IPS-20b (cell line): Measurements from ENCODE around the gene MRPL20.
A peak's percentile ranks its signal among the peaks of the same experiment; 100 is the strongest.

ENCODE experiments used
- H3K27ac ChIP-seq: one replicate; pipeline ENCODE4 v1.5.1; 2013; ENCODE audit warnings: low read length
- H3K27me3 ChIP-seq: 2 replicates; pipeline ENCODE4 v1.6.1; 2013; ENCODE audit warnings: mild to moderate bottlenecking, low read length, inconsistent platforms; ENCODE audit not compliant: insufficient read depth
- H3K36me3 ChIP-seq: 2 replicates; pipeline ENCODE4 v1.6.1; 2013; ENCODE audit warnings: low read depth, mild to moderate bottlenecking, inconsistent platforms, low read length, moderate library complexity; ENCODE audit not compliant: insufficient read depth
- H3K4me1 ChIP-seq: 2 replicates; pipeline ENCODE4 v1.6.1; 2013; ENCODE audit warnings: mild to moderate bottlenecking, control low read depth, inconsistent platforms, low read length, moderate library complexity; ENCODE audit not compliant: insufficient read depth
- H3K4me3 ChIP-seq: 2 replicates; pipeline ENCODE4 v1.5.1; 2013; ENCODE audit warnings: mild to moderate bottlenecking, low read length, inconsistent platforms
- H3K9ac ChIP-seq: 2 replicates; pipeline ENCODE4 v1.6.1; 2013; ENCODE audit warnings: low read depth, mild to moderate bottlenecking, inconsistent platforms, low read length, moderate library complexity
- H3K9me3 ChIP-seq: 2 replicates; pipeline ENCODE4 v1.6.1; 2013; ENCODE audit warnings: mild to moderate bottlenecking, low read depth, low read length, inconsistent platforms; ENCODE audit not compliant: insufficient read depth

MRPL20 gene

GRCh38 chr1:1435106-1435903 is 28.2 kb upstream of the MRPL20 start, which contains the start of gene VWA1:
Gene VWA1 (plus strand): TSS chr1:1435690. CDS start chr1:1435749, 59 bp downstream.
- H3K36me3 ChIP-seq, result no peaks in the 10 kb centered on the region
- H3K9ac ChIP-seq, result peak within 1 kb of the TSS; percentile 85
- peaks cover 18% of the 10 kb centered on the region for H3K27me3 ChIP-seq
- H3K9me3 ChIP-seq, result no peaks in the 10 kb centered on the region
- H3K4me1 ChIP-seq, result peaks cover 23% of the 10 kb centered on the region
- H3K27ac ChIP-seq, result peak within 1 kb of the TSS; percentile 61
- peak within 1 kb of the TSS; percentile 71 for H3K4me3 ChIP-seq

GRCh38 chr1:1434824-1435105 is 27.7 kb upstream of the MRPL20 start:
- H3K4me3 ChIP-seq, result peak overlapping the region; percentile 71
- peak overlapping the region; percentile 61 for H3K27ac ChIP-seq
- H3K9ac ChIP-seq, result peak overlapping the region; percentile 85
- no peaks in the 10 kb centered on the region for H3K36me3 ChIP-seq
- H3K4me1 ChIP-seq, result peaks cover 25% of the 10 kb centered on the region
- H3K9me3 ChIP-seq, result no peaks in the 10 kb centered on the region
- peaks cover 18% of the 10 kb centered on the region for H3K27me3 ChIP-seq

GRCh38 chr1:1434131-1434823 is 27.2 kb upstream of the MRPL20 start:
- Histone ChIP-seq H3K36me3 (no peaks in the 10 kb centered on the region), H3K4me3 (peak overlapping the region; percentile 71; the same call in 1 of the 2 replicates), H3K27ac (peak overlapping the region; percentile 61), H3K4me1 (peaks cover 25% of the 10 kb centered on the region), H3K27me3 (peaks cover 18% of the 10 kb centered on the region), H3K9me3 (no peaks in the 10 kb centered on the region), H3K9ac (peak overlapping the region; percentile 85; the same call in 1 of the 2 replicates)

GRCh38 chr1:1433804-1434130 is 26.7 kb upstream of the MRPL20 start:
- H3K36me3 ChIP-seq, result no peaks in the 10 kb centered on the region
- peak overlapping the region; percentile 61 for H3K27ac ChIP-seq
- H3K4me3 ChIP-seq, result peak overlapping the region; percentile 51; the same call in 1 of the 2 replicates
- peaks cover 25% of the 10 kb centered on the region for H3K4me1 ChIP-seq
- H3K9ac ChIP-seq, result peak overlapping the region; percentile 79; the same call in 1 of the 2 replicates
- H3K9me3 ChIP-seq, result no peaks in the 10 kb centered on the region
- peaks cover 18% of the 10 kb centered on the region for H3K27me3 ChIP-seq

- H3K9me3 ChIP-seq, result no peaks in the 10 kb centered on the region
- H3K27ac ChIP-seq, result peak overlapping the region; percentile 61
- H3K4me1 ChIP-seq, result peaks cover 25% of the 10 kb centered on the region
- peak overlapping the region; percentile 51; the same call in 1 of the 2 replicates for H3K4me3 ChIP-seq
- peaks cover 18% of the 10 kb centered on the region for H3K27me3 ChIP-seq
- no peaks in the 10 kb centered on the region for H3K36me3 ChIP-seq
- H3K9ac ChIP-seq, result peak overlapping the region; percentile 79; the same call in 1 of the 2 replicates
Observed at GRCh38 chr1:1432951-1433803, 26.1 kb upstream of the MRPL20 start.

- Histone ChIP-seq H3K27ac (no peak overlapping the region), H3K4me3 (no peak overlapping the region), H3K36me3 (no peaks in the 10 kb centered on the region), H3K27me3 (peaks cover 18% of the 10 kb centered on the region), H3K4me1 (peaks cover 25% of the 10 kb centered on the region), H3K9me3 (no peaks in the 10 kb centered on the region), H3K9ac (peak overlapping the region; percentile 48; the same call in 1 of the 2 replicates)
Observed at GRCh38 chr1:1432274-1432950, 25.3 kb upstream of the MRPL20 start.

GRCh38 chr1:1431845-1432273 is 24.8 kb upstream of the MRPL20 start:
- Histone ChIP-seq H3K27ac (no peak overlapping the region), H3K27me3 (peaks cover 17% of the 10 kb centered on the region), H3K9ac (peak overlapping the region; percentile 48; the same call in 1 of the 2 replicates), H3K36me3 (no peaks in the 10 kb centered on the region), H3K9me3 (no peaks in the 10 kb centered on the region), H3K4me1 (peaks cover 25% of the 10 kb centered on the region), H3K4me3 (no peak overlapping the region)

- no peak overlapping the region for H3K27ac ChIP-seq
- peak overlapping the region; percentile 48; the same call in 1 of the 2 replicates for H3K9ac ChIP-seq
- H3K36me3 ChIP-seq, result no peaks in the 10 kb centered on the region
- H3K27me3 ChIP-seq, result peaks cover 11% of the 10 kb centered on the region
- H3K4me3 ChIP-seq, result no peak overlapping the region
- peaks cover 27% of the 10 kb centered on the region for H3K4me1 ChIP-seq
- H3K9me3 ChIP-seq, result no peaks in the 10 kb centered on the region
Observed at GRCh38 chr1:1430992-1431844, 24.1 kb upstream of the MRPL20 start.

GRCh38 chr1:1430114-1430982 is 23.3 kb upstream of the MRPL20 start:
- Histone ChIP-seq H3K4me3 (no peak overlapping the region), H3K36me3 (no peaks in the 10 kb centered on the region), H3K4me1 (peaks cover 30% of the 10 kb centered on the region; the same call in 1 of the 2 replicates), H3K27me3 (peaks cover 7% of the 10 kb centered on the region; the same call in 1 of the 2 replicates), H3K9me3 (no peaks in the 10 kb centered on the region), H3K27ac (no peak overlapping the region), H3K9ac (peak overlapping the region; percentile 38; the same call in 1 of the 2 replicates)
